GM04503 (cell line): ENCODE measurements around the gene ZNRD2.
A peak's percentile ranks its signal among the peaks of the same experiment; 100 is the strongest.

Experiments
- DNase-seq: peaks from one replicate; pipeline ENCODE4 v3.0.0-alpha.2; 2012; ENCODE audit warnings: low read depth

ZNRD2 gene

GRCh38 chr11:65611758-65612603 is 41.7 kb downstream of the ZNRD2 start:
- no peak for DNase-seq

- DNase-seq = no peak
Observed at GRCh38 chr11:65612691-65613090, 42.4 kb downstream of the ZNRD2 start.

GRCh38 chr11:65613091-65613928 is 43.0 kb downstream of the ZNRD2 start:
- DNase-seq = no peak

GRCh38 chr11:65615229-65615949 is 45.1 kb downstream of the ZNRD2 start, which contains the start of gene PCNX3:
Gene PCNX3 (plus strand): TSS chr11:65615776. CDS start chr11:65616312, 536 bp downstream.
- DNase-seq = peak; percentile 99

GRCh38 chr11:65615950-65616574 is 45.8 kb downstream of the ZNRD2 start:
- DNase-seq = no peak

- no peak for DNase-seq
Observed at GRCh38 chr11:65616575-65617001, 46.3 kb downstream of the ZNRD2 start.

- DNase-seq = no peak
Observed at GRCh38 chr11:65617136-65617850, 47.0 kb downstream of the ZNRD2 start.

- DNase-seq = no peak
Observed at GRCh38 chr11:65617990-65618751, 47.9 kb downstream of the ZNRD2 start.

- no peak for DNase-seq
Observed at GRCh38 chr11:65618763-65619162, 48.5 kb downstream of the ZNRD2 start.

- no peak for DNase-seq
Observed at GRCh38 chr11:65619281-65619928, 49.1 kb downstream of the ZNRD2 start.

- DNase-seq = no peak
Observed at GRCh38 chr11:65620666-65621065, 50.4 kb downstream of the ZNRD2 start.

GRCh38 chr11:65621460-65621859 is 51.2 kb downstream of the ZNRD2 start:
- no peak for DNase-seq
